Subcutaneous adipose tissue (tissue), 4 donors: ENCODE measurements around the gene VRK3. TPM values are rescaled to one million over a fixed set of nuclear protein-coding genes. Genes with fewer than 3 reads are reported as not detected.

Experiments
- CTCF ChIP-seq: fragments of 450-650 bp; IDR thresholded peaks from one replicate; pipeline ENCODE4 v1.5.1; 2016; ENCODE audit warnings: low read depth, mild to moderate bottlenecking, control low read depth, antibody characterized with exemption, moderate library complexity
- total RNA-seq, 4 donors: library from RNA; depleted of rRNA; stranded (reverse); fragments of >200 nt; gene quantifications; one replicate each; pipeline ENCODE4 v1.1.0, GENCODE V29; 2016

VRK3 gene
- total RNA-seq, 4 donors from 2014 or later: 16.5 to 29.8 (median 26.8) TPM

GRCh38 chr19:50025794-50026549, 800 bp upstream of the VRK3 start, which contains the start of gene ZNF473:
ZNF473 (plus strand) TSS chr19:50026005; CDS start chr19:50031083, 5,078 bp downstream.
- no peak for TF ChIP-seq CTCF

- TF ChIP-seq CTCF: no peak
Observed at GRCh38 chr19:50024719-50025021, 502 bp downstream of the VRK3 start.

GRCh38 chr19:50022823-50023222, 2.3 kb downstream of the VRK3 start:
- TF ChIP-seq CTCF: no peak

- TF ChIP-seq CTCF: no peak
Observed at GRCh38 chr19:50020481-50020880, 4.7 kb downstream of the VRK3 start.

GRCh38 chr19:50016225-50016807, 8.9 kb downstream of the VRK3 start:
- no peak for TF ChIP-seq CTCF

GRCh38 chr19:50008532-50008931, 16.6 kb downstream of the VRK3 start:
- no peak for TF ChIP-seq CTCF

- no peak for TF ChIP-seq CTCF
Observed at GRCh38 chr19:50007947-50008346, 17.2 kb downstream of the VRK3 start.
